Measurements from ENCODE around the gene THBS2. TPM values are rescaled to one million over a fixed set of nuclear protein-coding genes. Genes with fewer than 3 reads are reported as not detected.

Gene THBS2
- total and polyA plus RNA-seq, 2 of the 8 experiments (the other 6 are each of a cell fraction or from before 2014, with no cell fraction given): 11.0 to 22.5 TPM

- Histone ChIP-seq H2BK5ac (ENCODE audit: low read depth, low read length) (no peak overlapping the region), H2BK120ac (replicated peaks; ENCODE audit: low read depth, low read length) (no peak overlapping the region), H3K56ac (replicated peaks; ENCODE audit: insufficient read length, low read depth, low read length) (no peak overlapping the region), H3K27ac (ENCODE audit: low read depth, low read length) (no peak overlapping the region), H2AK5ac (ENCODE audit: low read depth, low read length) (no peak overlapping the region), H4K8ac (ENCODE audit: extremely low read depth, insufficient read depth, low read length) (no peak overlapping the region), H3K4me1 (replicated peaks in 1 of 4; ENCODE audit: control insufficient read depth in 3 of 4, insufficient read depth in 4 of 4, low read length in 3 of 4) (no peaks in the 10 kb centered on the region), H3K14ac (ENCODE audit: insufficient read length) (no peak overlapping the region), H3K27me3 (replicated peaks in 1 of 4; ENCODE audit: control insufficient read depth in 3 of 4, extremely low read depth in 1 of 4, insufficient read depth in 3 of 4, low read length in 3 of 4) (no peaks in the 10 kb centered on the region), H4K5ac (ENCODE audit: insufficient read length, low read depth, low read length) (no peak overlapping the region), H3K9ac (replicated peaks in 1 of 4; ENCODE audit: extremely low read depth in 1 of 4, low read depth in 3 of 4, low read length in 3 of 4) (no peak overlapping the region), H3K9me3 (ENCODE audit: insufficient read depth in 2 of 2, low read depth in 1 of 2, low read length in 1 of 2) (peaks cover 2 to 5% of the 10 kb centered on the region in 2 experiments; a peak in 2 of 4 replicates), H3K36me3 (ENCODE audit: control insufficient read depth in 2 of 4, insufficient read depth in 4 of 4, low read length in 3 of 4) (no peaks in the 10 kb centered on the region), H3K23me2 (ENCODE audit: low read depth, low read length) (no peaks in the 10 kb centered on the region), H3K4ac (replicated peaks; ENCODE audit: insufficient read length, low read depth, low read length) (no peak overlapping the region), H2BK12ac (ENCODE audit: low read depth, low read length) (no peak overlapping the region), H3K4me3 (ENCODE audit: extremely low read depth in 1 of 4, insufficient read depth in 2 of 4, low read depth in 3 of 4, low read length in 4 of 4) (no peak overlapping the region), H3K4me2 (ENCODE audit: insufficient read depth in 1 of 2, low read depth in 2 of 2, low read length in 2 of 2) (no peak overlapping the region), H4K91ac (replicated peaks; ENCODE audit: insufficient read length, low read length) (no peak overlapping the region), H4K20me1 (replicated peaks in 1 of 2; ENCODE audit: control insufficient read depth in 1 of 2, insufficient read depth in 2 of 2, low read length in 2 of 2) (no peaks in the 10 kb centered on the region), H2BK15ac (ENCODE audit: low read length) (no peak overlapping the region), H3K18ac (ENCODE audit: extremely low read depth, low read length) (no peak overlapping the region), H2AFZ (ENCODE audit: low read length) (no peak overlapping the region), H3K79me2 (ENCODE audit: control insufficient read depth in 1 of 2, insufficient read depth in 2 of 2, low read length in 2 of 2) (no peaks in the 10 kb centered on the region), H3K79me1 (ENCODE audit: low read depth, low read length) (no peaks in the 10 kb centered on the region), H2BK20ac (ENCODE audit: low read length) (no peak overlapping the region), H3K23ac (ENCODE audit: insufficient read length) (no peak overlapping the region)
- DNase-seq (ENCODE audit: low read depth in 1 of 2, low spot score in 2 of 2) (no peak), FAIRE-seq (no peak)
- TF ChIP-seq KDM1A (IDR thresholded peaks at IDR 0.05; ENCODE audit: borderline replicate concordance, low read length) (no peak), POLR2A (IDR thresholded peaks at IDR 0.05; ENCODE audit: control extremely low read depth in 1 of 2, low read depth in 2 of 2, low read length in 2 of 2) (no peak), MAX (IDR thresholded peaks at IDR 0.05) (no peak), EGR1 (IDR thresholded peaks at IDR 0.05; ENCODE audit: borderline replicate concordance, low read depth, low read length) (no peak), RBBP5 (IDR thresholded peaks at IDR 0.05; ENCODE audit: borderline replicate concordance, low read depth, low read length) (no peak), TAF7 (optimal IDR thresholded peaks at IDR 0.05; ENCODE audit: borderline replicate concordance, low read depth, low read length) (no peak), CTBP2 (IDR thresholded peaks at IDR 0.05; ENCODE audit: borderline replicate concordance, insufficient read depth, insufficient read length, low read length) (no peak), POLR2AphosphoS5 (IDR thresholded peaks at IDR 0.05; ENCODE audit: low read depth, low read length) (no peak)
- WGBS, 2 experiments (ENCODE audit: extremely low coverage in 1 of 2, insufficient coverage in 1 of 2, insufficient read length in 1 of 2, insufficient replicate concordance in 2 of 2, low coverage in 1 of 2, low lambda C conversion rate in 2 of 2, missing lambda C conversion rate in 1 of 2): 76% methylated on average over 10 of the region's 10 CpGs; no CpG with 5 or more reads in 1 of the 2 experiments
- ChIA-PET CTCF (ENCODE audit: partially characterized antibody) (no interaction called here), POLR2A (ENCODE audit: partially characterized antibody) (no interaction called here)
These were observed 76.0 kb downstream of the THBS2 start for GRCh38 chr6:169177516-169178166.

Data from H1 (cell line).